ENCODE measurements around the gene MPC1.

MPC1 gene

DNA sequence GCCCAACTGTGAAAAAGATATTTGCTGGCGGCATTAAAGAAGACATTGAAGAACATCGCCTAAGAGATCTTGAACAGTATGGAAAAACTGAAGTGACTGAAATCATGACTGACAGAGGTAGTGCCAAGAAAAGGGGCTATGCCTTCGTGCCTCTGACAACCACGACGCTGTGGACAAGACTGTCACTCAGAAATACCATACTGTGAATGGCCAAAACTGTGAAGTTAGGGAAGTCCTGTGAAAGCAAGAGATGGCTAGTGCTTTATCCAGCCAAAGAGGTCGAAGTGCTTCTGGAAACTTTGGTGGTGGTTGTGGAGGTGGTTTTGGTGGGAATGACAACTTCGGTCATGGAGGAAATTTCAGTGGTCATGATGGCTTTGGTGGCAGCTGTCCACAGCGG, 47.9 kb downstream of the MPC1 start:
- in situ Hi-C loops (cut with HindIII; ENCODE audit: low pct_ligation_motif_present, low pct_unique_long_range_greater_than_20kb, low sequenced_read_pairs): no loop called here
- DNase-seq: no peak

DNA sequence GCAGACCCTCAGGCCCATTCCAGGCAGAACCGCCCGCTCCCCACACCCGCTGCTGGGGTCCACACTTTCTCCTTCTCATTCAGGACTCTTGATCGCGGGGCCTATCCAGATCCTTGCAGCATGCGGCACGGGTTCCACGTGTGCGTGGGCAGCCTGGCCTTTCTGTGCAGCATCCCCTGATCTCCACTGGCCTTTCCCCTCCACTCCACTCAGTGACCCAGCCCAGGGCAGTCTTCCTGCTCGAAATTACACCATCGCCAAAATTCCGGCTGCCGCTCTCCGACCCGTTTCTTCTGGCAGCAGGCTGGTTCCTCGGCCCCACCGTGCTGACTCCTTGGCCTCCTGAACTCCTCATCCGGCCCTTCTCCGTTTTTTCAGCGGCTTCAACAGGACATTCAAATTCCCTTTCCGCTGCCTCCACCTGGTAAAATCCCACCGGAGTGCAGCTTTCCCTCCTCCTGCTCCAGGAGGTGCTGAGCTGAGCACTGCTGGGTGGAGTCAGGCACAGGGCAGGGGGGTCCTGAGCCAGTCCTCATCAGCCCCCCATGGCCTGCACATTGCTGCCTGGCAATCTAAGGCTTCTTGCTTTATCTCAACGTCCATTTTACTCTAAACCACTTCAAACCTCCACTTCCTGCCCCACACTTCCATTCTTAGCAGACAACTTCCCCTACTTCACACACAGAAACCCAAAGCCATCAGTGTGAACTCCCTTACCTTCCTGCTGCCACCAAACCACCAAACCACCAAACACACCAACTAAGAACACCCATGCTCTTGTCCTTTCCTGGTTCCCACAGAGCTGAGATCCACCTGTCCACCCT, 49.4 kb downstream of the MPC1 start:
- no peak for DNase-seq
- in situ Hi-C loops (cut with HindIII; ENCODE audit: low pct_ligation_motif_present, low pct_unique_long_range_greater_than_20kb, low sequenced_read_pairs): no loop called here

DNA sequence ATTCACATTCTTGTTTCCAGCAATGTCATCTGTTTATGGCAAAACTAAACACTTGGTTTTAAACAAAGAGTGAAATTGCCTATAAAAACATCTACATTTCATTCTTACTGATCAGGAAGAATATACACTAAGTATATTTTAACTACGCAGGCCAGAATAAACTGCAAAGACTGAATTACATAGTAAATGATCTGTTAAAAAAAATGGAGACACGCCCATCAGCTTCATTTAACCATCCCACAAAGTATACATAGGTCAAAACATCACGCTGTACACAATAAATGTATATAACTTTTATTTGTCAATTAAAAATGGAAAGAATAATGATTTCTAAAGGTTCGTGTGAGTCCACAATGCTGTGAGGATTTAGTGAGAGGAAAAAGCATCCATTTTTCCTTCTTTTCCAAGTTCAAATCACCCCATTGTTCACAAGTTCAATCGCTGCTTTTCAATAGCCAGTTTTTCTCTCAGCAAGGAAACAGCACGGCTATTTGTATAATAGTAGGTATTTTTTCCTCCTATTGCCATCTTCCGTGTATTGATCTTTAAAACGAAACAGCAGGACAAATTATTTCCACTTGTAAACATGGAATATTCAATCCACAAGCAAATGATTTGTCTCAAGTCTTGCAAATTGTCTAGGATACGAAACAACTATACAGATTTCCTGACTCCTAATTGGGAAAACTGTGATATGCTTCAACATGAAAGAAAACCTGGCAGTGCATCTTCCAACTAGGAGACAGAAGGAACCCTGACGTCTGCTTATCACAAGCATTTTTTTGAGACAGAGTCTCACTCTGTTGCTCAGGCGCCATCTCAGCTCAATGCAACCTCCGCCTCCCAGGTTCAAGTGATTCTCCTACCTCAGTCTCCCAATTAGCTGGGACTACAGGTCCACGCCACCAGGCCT, 51.0 kb downstream of the MPC1 start:
- in situ Hi-C loops (cut with HindIII; ENCODE audit: low pct_ligation_motif_present, low pct_unique_long_range_greater_than_20kb, low sequenced_read_pairs): no loop called here
- no peak for DNase-seq

DNA sequence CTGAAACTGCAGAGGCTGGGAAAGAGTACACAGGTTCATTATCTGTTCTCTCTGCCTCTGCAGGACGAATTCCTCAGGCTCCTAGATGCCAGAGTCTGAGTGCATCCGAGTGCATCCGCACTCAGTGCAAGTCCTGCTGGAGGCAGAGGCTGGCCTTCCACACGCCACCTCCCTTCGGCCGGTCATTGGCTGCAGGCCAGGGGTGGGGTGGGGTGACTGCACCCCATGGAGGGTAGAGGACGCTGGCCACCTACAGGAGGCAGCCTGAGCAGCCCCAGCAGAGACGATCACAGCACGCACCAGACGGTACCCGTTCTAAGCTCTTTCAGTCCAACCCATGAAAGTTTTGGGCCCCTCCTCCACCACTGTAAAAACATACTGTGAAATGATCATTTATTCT, 52.1 kb downstream of the MPC1 start:
- peak; percentile 92 for DNase-seq
- in situ Hi-C loops (cut with HindIII; ENCODE audit: low pct_ligation_motif_present, low pct_unique_long_range_greater_than_20kb, low sequenced_read_pairs): no loop called here

DNA sequence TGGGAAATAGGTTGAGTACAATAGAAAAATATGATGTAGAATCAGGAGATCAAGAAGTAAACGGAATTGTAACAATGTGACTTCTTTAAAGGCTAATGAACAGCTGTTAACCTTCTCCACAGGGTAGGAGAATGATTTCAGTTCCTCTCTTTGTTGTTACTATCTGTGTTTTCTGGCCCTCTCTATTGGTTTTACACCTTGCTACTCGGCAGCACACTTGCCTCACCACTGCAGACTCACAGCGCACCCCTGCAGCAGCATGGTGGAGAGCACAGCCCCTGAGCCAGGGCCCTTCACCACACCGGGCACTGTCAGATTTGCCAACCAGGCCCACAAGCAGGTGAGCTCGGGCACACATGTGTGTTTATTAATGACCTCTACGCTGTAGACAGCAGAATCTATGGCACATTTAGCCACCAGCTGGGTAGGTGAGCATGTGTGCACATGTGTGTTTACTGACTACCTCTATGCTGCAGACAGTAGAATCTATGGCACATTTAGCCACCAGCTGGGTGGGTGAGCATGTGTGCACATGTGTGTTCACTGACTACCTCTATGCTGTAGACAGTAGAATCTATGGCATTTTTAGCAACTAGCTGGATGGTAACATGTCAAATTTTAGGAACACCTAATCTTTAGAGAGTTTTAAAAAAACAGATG, 57.2 kb downstream of the MPC1 start:
- in situ Hi-C loops (cut with HindIII; ENCODE audit: low pct_ligation_motif_present, low pct_unique_long_range_greater_than_20kb, low sequenced_read_pairs): no loop called here
- DNase-seq: no peak

DNA sequence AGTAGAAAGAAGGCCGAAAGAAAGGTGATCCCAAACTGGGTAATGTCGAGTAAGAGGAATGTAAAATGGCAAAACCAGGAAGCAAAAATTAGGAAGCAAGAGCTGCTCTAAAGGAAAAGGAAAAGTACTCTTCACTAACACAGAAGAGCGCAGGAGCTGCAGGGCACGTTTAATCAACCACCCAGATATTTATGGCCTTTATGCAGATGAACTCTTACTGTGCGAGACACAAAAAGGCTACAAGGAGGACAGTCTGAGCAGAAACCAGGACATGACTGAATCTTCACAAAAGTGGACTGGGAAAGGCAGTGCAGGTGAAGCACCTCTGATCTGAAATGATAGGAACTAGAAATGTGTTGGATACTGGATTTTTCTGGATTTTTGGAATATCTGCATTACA, 59.3 kb downstream of the MPC1 start:
- in situ Hi-C loops (cut with HindIII; ENCODE audit: low pct_ligation_motif_present, low pct_unique_long_range_greater_than_20kb, low sequenced_read_pairs): no loop called here
- no peak for DNase-seq

DNA sequence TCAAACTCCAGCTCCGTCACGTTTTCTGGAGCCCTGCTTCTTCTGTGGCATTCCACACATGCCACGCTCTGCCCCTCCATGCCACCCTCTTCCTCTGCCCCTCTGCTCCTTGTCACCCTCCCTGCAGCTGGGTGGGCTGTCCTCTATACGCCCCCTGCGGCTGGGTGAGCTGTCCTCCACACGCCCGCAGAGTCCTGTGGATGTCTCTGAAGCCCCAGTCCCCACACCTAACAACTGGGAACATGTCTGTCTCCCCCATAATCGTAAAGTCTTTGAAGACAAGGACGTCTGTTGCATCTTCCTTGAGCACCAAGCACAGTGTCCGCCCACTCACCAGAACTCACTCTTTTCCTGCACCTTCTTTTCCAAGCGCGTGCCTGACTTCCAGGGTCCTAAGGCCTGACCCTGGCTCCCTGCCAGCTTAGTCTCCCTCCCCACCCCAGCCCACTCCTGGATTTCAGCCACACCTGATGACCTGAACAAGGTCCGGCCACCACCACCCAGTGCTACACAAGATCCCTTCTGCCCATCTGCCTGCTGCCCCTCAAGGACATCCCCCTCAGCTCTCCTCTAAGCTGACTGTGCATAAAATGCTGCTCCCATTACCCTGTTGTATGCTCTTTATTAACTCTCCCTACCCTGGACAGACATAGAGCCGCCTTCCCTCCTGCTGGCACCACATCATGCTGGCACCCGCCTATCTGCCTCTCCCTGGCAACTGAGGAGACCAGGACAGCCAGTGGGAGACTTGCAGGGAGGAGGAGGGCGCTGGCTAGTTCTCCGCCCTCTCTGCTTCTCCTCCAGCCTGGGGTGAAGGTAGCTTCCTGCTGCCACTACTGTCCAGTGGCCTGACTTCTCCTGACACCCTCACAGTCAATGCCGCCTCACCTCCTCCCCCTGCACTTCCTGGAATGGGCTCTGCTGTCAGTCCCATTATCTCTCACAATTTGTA, 63.8 kb downstream of the MPC1 start:
- no peak for DNase-seq
- in situ Hi-C loops (cut with HindIII; ENCODE audit: low pct_ligation_motif_present, low pct_unique_long_range_greater_than_20kb, low sequenced_read_pairs): no loop called here

DNA sequence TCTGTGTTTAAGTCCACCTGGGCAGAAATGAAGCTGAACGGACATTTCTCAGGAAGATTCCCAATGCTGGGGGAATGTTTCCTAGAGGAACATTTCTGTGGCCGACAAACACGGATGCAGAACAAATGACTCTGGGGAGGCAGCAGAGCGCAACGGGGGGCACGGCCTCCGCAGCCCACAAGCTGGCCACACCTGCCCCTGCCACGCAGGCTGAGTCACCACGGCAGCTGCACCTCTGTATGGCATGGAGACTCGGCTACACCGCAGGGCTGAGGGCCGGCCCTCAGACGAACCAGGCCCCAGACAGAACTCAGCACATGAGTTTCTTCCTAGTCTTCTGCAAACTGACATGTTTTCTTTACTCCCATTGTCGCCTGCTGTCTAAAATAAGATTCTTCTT, 64.5 kb downstream of the MPC1 start:
- in situ Hi-C loops (cut with HindIII; ENCODE audit: low pct_ligation_motif_present, low pct_unique_long_range_greater_than_20kb, low sequenced_read_pairs): no loop called here

DNA sequence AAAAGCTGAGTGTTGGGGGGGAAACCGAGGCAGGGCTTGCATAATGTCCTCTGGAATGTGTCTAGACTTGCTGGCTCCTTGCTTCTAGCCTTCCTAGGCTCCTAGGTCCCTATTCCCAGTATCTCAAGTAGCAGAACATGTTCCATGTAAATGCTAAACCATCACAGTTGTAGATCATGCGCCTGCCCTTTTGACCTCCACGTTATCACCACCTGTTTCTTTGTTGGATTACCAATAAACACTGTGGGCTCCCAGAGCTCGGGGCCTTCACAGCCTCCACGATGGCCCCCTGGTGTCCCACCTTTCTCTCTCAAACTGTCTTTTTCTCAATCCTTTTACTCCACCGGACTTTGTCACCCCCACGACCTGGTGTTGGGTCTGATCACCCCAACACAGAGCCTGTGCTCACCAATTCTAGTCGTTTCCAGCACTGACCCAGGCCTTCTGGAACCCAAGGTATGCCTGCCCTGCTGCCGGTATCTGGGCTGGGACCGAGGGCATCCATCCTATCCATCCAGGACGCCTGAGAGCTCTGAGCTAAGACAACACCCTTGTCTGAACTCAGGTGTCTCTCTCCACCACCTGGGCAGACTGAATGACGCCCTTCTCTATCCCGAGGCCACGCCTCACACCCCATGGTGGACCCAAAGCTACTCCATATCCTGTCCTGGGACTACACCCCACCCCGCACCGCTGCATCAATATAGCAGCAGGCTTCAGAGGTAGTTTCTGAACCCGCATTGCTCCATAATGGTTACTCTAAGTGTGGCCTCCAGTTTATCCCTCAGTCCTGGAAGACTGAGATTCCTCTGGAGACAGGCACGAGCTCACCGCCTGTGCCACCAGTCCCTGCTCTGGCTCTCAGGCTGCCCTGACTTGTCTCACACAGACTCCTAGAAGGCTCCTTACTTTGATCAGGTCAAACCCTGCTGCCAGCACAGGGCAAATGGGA, 65.2 kb downstream of the MPC1 start:
- no peak for DNase-seq
- in situ Hi-C loops (cut with HindIII; ENCODE audit: low pct_ligation_motif_present, low pct_unique_long_range_greater_than_20kb, low sequenced_read_pairs): no loop called here

More for the DNA sequence above, 64.5 kb downstream of the MPC1 start:
- no peak for DNase-seq

DNA sequence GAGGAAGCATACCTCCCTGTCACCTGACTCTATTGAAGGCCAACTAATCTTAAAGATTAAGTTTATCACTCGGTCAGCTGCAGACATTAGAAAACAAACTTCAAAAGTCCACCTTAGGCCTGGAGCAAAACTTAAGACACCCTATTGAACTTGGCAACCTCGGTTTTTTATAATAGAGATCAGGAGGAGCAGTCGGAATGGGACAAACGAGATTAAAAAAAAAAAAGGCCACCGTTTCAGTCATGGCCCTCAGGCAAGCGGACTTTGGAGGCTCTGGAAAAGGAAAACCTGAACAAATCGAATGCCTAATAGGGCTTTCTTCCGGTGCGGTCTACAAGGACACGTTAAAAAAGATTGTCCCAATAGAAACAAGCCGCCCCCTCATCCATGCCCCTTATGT, 67.3 kb downstream of the MPC1 start:
- in situ Hi-C loops (cut with HindIII; ENCODE audit: low pct_ligation_motif_present, low pct_unique_long_range_greater_than_20kb, low sequenced_read_pairs): no loop called here
- no peak for DNase-seq
